ENCODE results near the gene UQCRQ. TPM values are rescaled to one million over a fixed set of nuclear protein-coding genes. Genes with fewer than 3 reads are reported as not detected.

UQCRQ gene
- total and polyA plus RNA-seq, 2 of the 13 experiments (the other 11 are each of a cell fraction or from before 2014, with no cell fraction given) = 257 to 575 TPM

DNA sequence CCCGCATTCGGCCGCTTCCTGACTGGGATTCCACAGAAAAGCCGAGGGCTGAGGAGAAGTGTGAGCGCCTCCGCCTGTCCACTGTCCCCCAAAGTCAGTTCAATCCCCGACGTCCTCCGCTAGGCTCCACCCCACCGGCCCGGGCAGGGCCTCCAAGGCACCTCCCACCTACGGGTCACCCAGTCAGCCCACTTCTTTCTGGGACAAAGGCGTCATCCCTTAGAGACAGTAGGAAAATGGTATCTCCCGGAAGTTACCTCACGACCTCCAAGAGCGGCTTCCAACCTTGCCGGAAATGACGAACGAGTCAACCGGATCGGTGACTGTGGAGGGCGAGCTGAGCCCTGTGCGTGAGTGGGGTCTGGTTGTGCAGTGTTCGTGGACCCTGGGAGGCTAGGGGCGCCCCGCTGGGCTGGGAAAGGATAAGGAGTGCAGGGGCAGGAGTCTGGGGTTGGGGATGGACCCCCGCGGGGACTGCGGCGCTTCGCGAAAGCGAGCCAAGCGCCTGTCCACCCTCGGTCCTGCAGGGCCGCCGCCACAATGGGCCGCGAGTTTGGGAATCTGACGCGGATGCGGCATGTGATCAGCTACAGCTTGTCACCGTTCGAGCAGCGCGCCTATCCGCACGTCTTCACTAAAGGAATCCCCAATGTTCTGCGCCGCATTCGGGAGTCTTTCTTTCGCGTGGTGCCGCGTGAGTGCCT, at the start of gene UQCRQ, which contains the start of gene GDF9 (continued):
- 0 out of 2 replicates have a peak, but pooled peaks have one; percentile 29 for TF ChIP-seq ZBTB10 (CRISPR knock-in tag; IDR thresholded peaks at IDR 0.05; ENCODE audit: borderline replicate concordance)
- TF ChIP-seq ZNF609 (CRISPR knock-in tag; IDR thresholded peaks at IDR 0.05; ENCODE audit: borderline replicate concordance) = peak; percentile 39; the same call in 1 of the 2 replicates
- peak; percentile 49 for TF ChIP-seq ZNF407 (CRISPR knock-in tag; IDR thresholded peaks at IDR 0.05; ENCODE audit: not compliant biosample characterization)
- peak; percentile 95 for TF ChIP-seq ZNF574 (CRISPR knock-in tag; IDR thresholded peaks at IDR 0.05)
- no peak for TF ChIP-seq TCF12 (IDR thresholded peaks at IDR 0.05)
- peak; percentile 77; the same call in 1 of the 2 replicates for TF ChIP-seq TCF12 (CRISPR knock-in tag; IDR thresholded peaks at IDR 0.05)
